Placental epithelial cell (primary cell): ENCODE measurements around the gene SPANXB1. TPM values are rescaled to one million over a fixed set of nuclear protein-coding genes. Genes with fewer than 3 reads are reported as not detected.

Source experiments
- total RNA-seq: library from RNA; depleted of rRNA; stranded (reverse); fragments of >200 nt; gene quantifications from 2 replicates; pipeline ENCODE4 v1.2.3, GENCODE V29; 2012

The SPANXB1 gene, protein sequence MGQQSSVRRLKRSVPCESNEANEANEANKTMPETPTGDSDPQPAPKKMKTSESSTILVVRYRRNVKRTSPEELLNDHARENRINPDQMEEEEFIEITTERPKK
- not detected in 2 replicates for total RNA-seq

DNA sequence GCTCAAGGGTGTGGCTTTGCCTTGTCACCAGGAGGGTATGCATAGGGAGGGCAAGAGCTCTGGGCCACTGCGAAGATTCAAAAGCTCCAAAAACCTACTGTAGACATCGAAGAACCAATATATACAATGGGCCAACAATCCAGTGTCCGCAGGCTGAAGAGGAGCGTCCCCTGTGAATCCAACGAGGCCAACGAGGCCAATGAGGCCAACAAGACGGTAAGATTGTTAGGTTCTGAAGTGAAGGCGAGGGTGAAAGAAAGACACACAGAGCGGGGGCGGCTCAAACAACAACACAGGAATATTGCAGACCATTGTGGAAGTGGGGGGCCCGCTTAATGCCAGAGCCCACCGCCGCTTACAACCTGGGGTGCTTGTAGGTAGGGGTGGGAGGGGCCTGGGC lies at the start of gene SPANXB1:
SPANXB1 (plus strand) TSS at position 27 of the 400 bp plus-strand sequence; CDS start at position 127, 100 bp downstream.

Other genes with a start within 250 kb of the SPANXB1 start
- 14.5 and 14.9 TPM in 2 replicates for gene LDOC1, start 174.5 kb downstream of the SPANXB1 start, total RNA-seq
- gene SPANXC, start 239.9 kb downstream of the SPANXB1 start, total RNA-seq = not detected in 2 replicates